Kasumi-1 (cell line): ENCODE measurements around the gene TIMM13.
A peak's percentile ranks its signal among the peaks of the same experiment; 100 is the strongest.
"Not testable (repeated sequence)": the region's sequence is repeated elsewhere in the genome, so short reads cannot be mapped to it uniquely, and the experiment has no call there.

ENCODE experiments used
- DNase-seq, 2 experiments: peaks; one replicate each; lab custom pipeline; 2025; lab: John Stamatoyannopoulos, UW

The TIMM13 gene

GRCh38 chr19:2415281-2415972, 12.0 kb downstream of the TIMM13 start:
- no peak for DNase-seq

- DNase-seq: no peak
These were observed 13.8 kb downstream of the TIMM13 start for GRCh38 chr19:2413629-2414028.

GRCh38 chr19:2413159-2413558, 14.2 kb downstream of the TIMM13 start:
- DNase-seq: no peak

- DNase-seq: no peak
These were observed 14.9 kb downstream of the TIMM13 start for GRCh38 chr19:2412449-2412848.

- DNase-seq: no peak
These were observed 15.7 kb downstream of the TIMM13 start for GRCh38 chr19:2411709-2412108.

GRCh38 chr19:2410023-2410422, 17.4 kb downstream of the TIMM13 start:
- DNase-seq: no peak

- DNase-seq: no peak
These were observed 18.0 kb downstream of the TIMM13 start for GRCh38 chr19:2409352-2409912.

- DNase-seq: no peak
These were observed 19.1 kb downstream of the TIMM13 start for GRCh38 chr19:2408247-2408646.

GRCh38 chr19:2399582-2399981, 27.8 kb downstream of the TIMM13 start:
- DNase-seq: no peak

- DNase-seq: no peak
These were observed 28.6 kb downstream of the TIMM13 start for GRCh38 chr19:2398735-2399305.

GRCh38 chr19:2397173-2397572, 30.2 kb downstream of the TIMM13 start:
- DNase-seq: not testable (repeated sequence)

GRCh38 chr19:2395293-2395829, 32.0 kb downstream of the TIMM13 start:
- not testable (repeated sequence) for DNase-seq

GRCh38 chr19:2394442-2395292, 32.7 kb downstream of the TIMM13 start:
- peak; percentile 86 to 88 for DNase-seq

- DNase-seq: no peak
These were observed 33.3 kb downstream of the TIMM13 start for GRCh38 chr19:2394054-2394441.

- DNase-seq: not testable (repeated sequence)
These were observed 34.5 kb downstream of the TIMM13 start for GRCh38 chr19:2392899-2393298.

GRCh38 chr19:2392366-2392765, 35.0 kb downstream of the TIMM13 start:
- DNase-seq: no peak

GRCh38 chr19:2391118-2391725, 36.2 kb downstream of the TIMM13 start:
- peak; percentile 73 to 76 for DNase-seq

- DNase-seq: no peak
These were observed 37.8 kb downstream of the TIMM13 start for GRCh38 chr19:2389594-2389993.

- DNase-seq: no peak
These were observed 39.8 kb downstream of the TIMM13 start for GRCh38 chr19:2387367-2388288.

GRCh38 chr19:2385053-2385721, 42.2 kb downstream of the TIMM13 start:
- peak; percentile 24 for DNase-seq
